CD4-positive, alpha-beta T cell (primary cell): ENCODE measurements around the gene AXL. TPM values are rescaled to one million over a fixed set of nuclear protein-coding genes. Genes with fewer than 3 reads are reported as not detected.

Experiments
- ATAC-seq: fragments of 200-7000 bp; cut with Tn5 transposase; one replicate; pipeline ENCODE4 v1.10.0; 2022; ENCODE audit warnings: mild to moderate bottlenecking; ENCODE audit not compliant: poor library complexity
- CTCF ChIA-PET: fragments of 350-600 bp; sonication (Branson Sonifier 250); formaldehyde crosslinking; loops from one replicate; lab custom pipeline; 2021; ENCODE audit warnings: antibody characterized with exemption, inconsistent platforms; lab: Charles Lee
- POLR2A ChIA-PET: fragments of 350-600 bp; sonication (Branson Sonifier 250); formaldehyde crosslinking; loops from one replicate; lab custom pipeline; 2021; ENCODE audit warnings: antibody characterized with exemption, inconsistent platforms; lab: Charles Lee
- DNase-seq, 14 experiments: peaks; one replicate each; pipeline ENCODE4 v3.0.0-alpha.2; 2013 to 2020; ENCODE audit warnings: mixed read lengths in 2 of 14
- H3K27ac ChIP-seq, 2 donors: one replicate each; pipeline versions ENCODE4 v1.5.1 to v1.7.0; 2013; ENCODE audit warnings: low read length in 2 of 2, low read depth in 1 of 2, mild to moderate bottlenecking in 1 of 2
- H3K27me3 ChIP-seq, 2 experiments: 1 replicate in 1 of 2; 2 replicates in 1 of 2; pipeline versions ENCODE4 v1.6.1 to v1.7.0; 2013; ENCODE audit warnings: low read length in 2 of 2, control low read depth in 1 of 2, mild to moderate bottlenecking in 1 of 2, moderate library complexity in 1 of 2; ENCODE audit not compliant: insufficient read depth in 2 of 2, control insufficient read depth in 1 of 2
- H3K36me3 ChIP-seq: one replicate; pipeline ENCODE4 v1.6.1; 2013; ENCODE audit warnings: low read length, control low read depth; ENCODE audit not compliant: insufficient read depth
- H3K4me1 ChIP-seq: one replicate; pipeline ENCODE4 v1.6.1; 2013; ENCODE audit warnings: low read length, control low read depth; ENCODE audit not compliant: insufficient read depth
- H3K4me3 ChIP-seq: one replicate; pipeline ENCODE4 v1.5.1; 2013; ENCODE audit warnings: mild to moderate bottlenecking, low read length, moderate library complexity
- H3K9me3 ChIP-seq, 2 experiments: 1 replicate in 1 of 2; 2 replicates in 1 of 2; pipeline versions ENCODE4 v1.6.1 to v1.7.0; 2013; ENCODE audit warnings: low read length in 2 of 2, mild to moderate bottlenecking in 2 of 2, control low read depth in 1 of 2, moderate library complexity in 1 of 2; ENCODE audit not compliant: control insufficient read depth in 1 of 2, insufficient read depth in 1 of 2
- H3K27ac Mint-ChIP-seq: one replicate; pipeline ENCODE4 v1.8.0; 2020; ENCODE audit warnings: mixed read lengths
- H3K27me3 Mint-ChIP-seq: one replicate; pipeline ENCODE4 v1.8.0; 2021; ENCODE audit warnings: mixed read lengths
- H3K36me3 Mint-ChIP-seq: one replicate; pipeline ENCODE4 v1.8.0; 2021; ENCODE audit warnings: low read depth, mixed read lengths
- H3K4me1 Mint-ChIP-seq: one replicate; pipeline ENCODE4 v1.8.0; 2021; ENCODE audit warnings: low read depth, mixed read lengths
- H3K4me3 Mint-ChIP-seq: one replicate; pipeline ENCODE4 v1.8.0; 2020; ENCODE audit warnings: mild to moderate bottlenecking, mixed read lengths
- H3K9me3 Mint-ChIP-seq: one replicate; pipeline ENCODE4 v1.8.0; 2020; ENCODE audit warnings: mixed read lengths
- intact Hi-C, 2 experiments: fragments of 100-400 bp; cut with DNase I in 1 of 2; cut with micrococcal nuclease in 1 of 2; formaldehyde crosslinking; loops; one replicate each; pipeline versions ENCODE4 v1.15.1 to v1.9.0; 2023 to 2025; cut with DNase I, micrococcal nuclease
- total RNA-seq, 174 experiments: library from RNA in 2 of 174; stranded (reverse) in 2 of 174; gene quantifications; one replicate each; pipeline ENCODE4 v1.2.3 and lab custom pipeline; 2021 to 2026
- TF ChIP-seq, protein P1 (sequence below): fragments of 200-600 bp; IDR thresholded peaks from one replicate; pipeline ENCODE4 v1.8.0; 2022; ENCODE audit warnings: antibody characterized with exemption, mild to moderate bottlenecking

AXL gene
- total RNA-seq, 2 experiments from 2014 or later: 0.30 to 0.42 TPM

DNA sequence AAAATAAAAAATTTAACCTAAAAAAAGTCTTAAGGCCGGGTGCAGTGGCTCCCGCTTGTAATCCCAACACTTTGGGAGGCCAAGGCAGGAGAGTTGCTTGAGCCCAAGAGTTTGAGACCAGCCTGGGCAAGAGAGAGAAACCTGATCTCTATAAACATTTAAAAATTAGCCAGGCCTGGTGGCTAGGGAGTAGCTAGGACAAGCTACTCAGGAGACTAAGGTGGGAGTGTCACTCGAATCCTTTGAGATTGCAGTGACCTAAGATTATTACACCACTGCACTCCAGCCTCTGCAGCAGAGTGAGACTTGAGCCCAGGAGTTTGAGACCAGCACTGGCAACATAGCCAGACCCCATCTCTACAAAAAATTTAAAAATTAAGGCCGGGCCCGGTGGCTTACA lies 92.0 kb downstream of the AXL start:
- CTCF ChIA-PET: interaction anchor here (1.4 kb wide), 1 partner anchor 49 kb away, joined by 5 read pairs; no protein-coding TSS in a partner anchor
- Mint-ChIP-seq H3K9me3 (no peaks in the 10 kb centered on the region), H3K4me1 (peaks cover 74% of the 10 kb centered on the region), H3K4me3 (peak overlapping the region; percentile 95), H3K36me3 (peaks cover 75% of the 10 kb centered on the region), H3K27me3 (no peaks in the 10 kb centered on the region), H3K27ac (peak overlapping the region; percentile 97)
- DNase-seq: no peak
- TF ChIP-seq, protein P1, sequence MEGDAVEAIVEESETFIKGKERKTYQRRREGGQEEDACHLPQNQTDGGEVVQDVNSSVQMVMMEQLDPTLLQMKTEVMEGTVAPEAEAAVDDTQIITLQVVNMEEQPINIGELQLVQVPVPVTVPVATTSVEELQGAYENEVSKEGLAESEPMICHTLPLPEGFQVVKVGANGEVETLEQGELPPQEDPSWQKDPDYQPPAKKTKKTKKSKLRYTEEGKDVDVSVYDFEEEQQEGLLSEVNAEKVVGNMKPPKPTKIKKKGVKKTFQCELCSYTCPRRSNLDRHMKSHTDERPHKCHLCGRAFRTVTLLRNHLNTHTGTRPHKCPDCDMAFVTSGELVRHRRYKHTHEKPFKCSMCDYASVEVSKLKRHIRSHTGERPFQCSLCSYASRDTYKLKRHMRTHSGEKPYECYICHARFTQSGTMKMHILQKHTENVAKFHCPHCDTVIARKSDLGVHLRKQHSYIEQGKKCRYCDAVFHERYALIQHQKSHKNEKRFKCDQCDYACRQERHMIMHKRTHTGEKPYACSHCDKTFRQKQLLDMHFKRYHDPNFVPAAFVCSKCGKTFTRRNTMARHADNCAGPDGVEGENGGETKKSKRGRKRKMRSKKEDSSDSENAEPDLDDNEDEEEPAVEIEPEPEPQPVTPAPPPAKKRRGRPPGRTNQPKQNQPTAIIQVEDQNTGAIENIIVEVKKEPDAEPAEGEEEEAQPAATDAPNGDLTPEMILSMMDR: no peak
- POLR2A ChIA-PET: interaction anchor here (0.8 to 12.9 kb wide), 4 partner anchors 16 to 53 kb away, joined by 3 to 314 read pairs (median 18); partner anchors contain the start of genes B9D2 and HNRNPUL1
- peaks cover 31% of the 10 kb centered on the region for H3K36me3 ChIP-seq
- peak overlapping the region; percentile 64 for H3K4me3 ChIP-seq
- ATAC-seq: no peak
- H3K9me3 ChIP-seq: no peaks in the 10 kb centered on the region
- no peak overlapping the region for H3K27ac ChIP-seq
- H3K4me1 ChIP-seq: peaks cover 74% of the 10 kb centered on the region
- H3K27me3 ChIP-seq: no peaks in the 10 kb centered on the region
- intact Hi-C loops: loop anchor here in 1 of 2 experiments (2.0 to 5.0 kb wide), 2 partner anchors 16 to 126 kb away; partner anchors contain the start of gene DMAC2

Other genes starting within 250 kb of the AXL start
- not detected for gene CYP2B6, start 227.9 kb upstream of the AXL start, total RNA-seq
- gene CYP2A13, start 130.8 kb upstream of the AXL start, total RNA-seq: not detected
- under 1 TPM; 0.47 to 0.96 TPM for gene CYP2F1, start 104.8 kb upstream of the AXL start, total RNA-seq
- under 1 TPM; 0.78 to 0.82 TPM for gene CYP2S1, start 26.0 kb upstream of the AXL start, total RNA-seq
- gene HNRNPUL1, start 45.1 kb downstream of the AXL start, total RNA-seq: 100 to 1,000 TPM; 367 to 388 TPM
- 10 to 100 TPM; 27.3 to 29.7 TPM for gene CCDC97, start 90.9 kb downstream of the AXL start, total RNA-seq
- gene TGFB1, start 134.7 kb downstream of the AXL start, total RNA-seq: 100 to 1,000 TPM; 406 to 416 TPM
- 10 to 100 TPM; 21.1 to 26.8 TPM for gene B9D2, start 144.9 kb downstream of the AXL start, total RNA-seq
- gene TMEM91, start 157.3 kb downstream of the AXL start, total RNA-seq: 1 to 10 TPM; 6.8 to 7.7 TPM
- 1 to 10 TPM; 6.5 to 7.5 TPM for gene EXOSC5, start 178.1 kb downstream of the AXL start, total RNA-seq
- gene BCKDHA, start 178.6 kb downstream of the AXL start, total RNA-seq: 10 to 100 TPM; 12.2 to 13.1 TPM
- gene B3GNT8, start 208.2 kb downstream of the AXL start, total RNA-seq: 1 to 10 TPM in 1 of 2 experiments, under 1 TPM in 1; 0.58 to 1.2 TPM
- 10 to 100 TPM; 21.6 to 25.7 TPM for gene DMAC2, start 220.7 kb downstream of the AXL start, total RNA-seq
- gene ERICH4, start 223.9 kb downstream of the AXL start, total RNA-seq: not detected